ENCODE results near the gene COL26A1. TPM values are rescaled to one million over a fixed set of nuclear protein-coding genes. Genes with fewer than 3 reads are reported as not detected.

The COL26A1 gene
- total RNA-seq = not detected

DNA sequence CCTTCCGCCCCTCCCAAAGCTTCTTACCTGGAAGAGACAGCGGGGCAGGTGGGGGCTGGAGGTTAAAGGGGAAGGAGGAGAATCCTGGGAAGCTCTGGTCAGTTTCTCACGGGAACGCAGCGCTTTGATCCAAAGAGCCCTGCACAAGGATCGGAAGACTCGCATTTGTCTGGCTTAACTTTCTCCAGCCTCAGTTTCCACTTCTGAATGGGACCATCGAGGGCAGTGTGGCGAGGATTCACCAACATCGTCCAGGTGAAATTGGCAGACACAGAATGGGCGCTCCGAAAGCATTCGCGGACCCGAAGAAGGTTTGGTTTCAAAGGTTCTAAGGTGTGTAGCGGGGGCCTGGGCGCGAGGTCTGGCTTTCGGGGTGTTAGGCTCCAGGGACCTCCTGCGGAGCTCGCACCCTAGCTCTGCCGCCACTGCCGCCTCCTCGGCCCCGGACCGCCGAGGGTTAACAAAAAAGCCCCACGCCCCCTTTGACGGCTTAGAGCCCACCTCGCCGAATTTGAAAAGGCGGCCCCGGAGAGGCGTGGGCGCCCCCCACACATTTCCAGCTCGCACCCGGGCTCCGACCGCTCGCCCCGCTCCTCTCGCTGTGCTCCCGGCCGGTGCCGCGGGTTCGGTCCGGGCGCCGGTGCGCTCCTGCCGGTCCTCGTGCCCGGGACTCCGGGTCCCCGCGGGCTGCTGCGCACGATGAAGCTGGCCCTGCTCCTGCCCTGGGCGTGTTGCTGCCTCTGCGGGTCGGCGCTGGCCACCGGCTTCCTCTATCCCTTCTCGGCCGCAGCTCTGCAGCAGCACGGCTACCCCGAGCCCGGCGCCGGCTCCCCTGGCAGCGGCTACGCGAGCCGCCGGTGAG is at the start of gene COL26A1:
Gene COL26A1 (plus strand): TSS at position 542 of the 862 bp plus-strand sequence. CDS start 158 bp downstream, at position 700.
- Histone ChIP-seq H3K27ac (no peak within 1 kb of the TSS), H3K4me3 (peak within 1 kb of the TSS; percentile 28 to 46 (median 38)), H3K36me3 (no peaks in the 10 kb centered on the region), H3K9me3 (no peaks in the 10 kb centered on the region), H3K4me1 (peaks cover 7 to 20% (median 16%) of the 10 kb centered on the region in 4 donors), H3K27me3 (peaks cover 68% of the 10 kb centered on the region)
- no peak for TF ChIP-seq POLR2AphosphoS5 (IDR thresholded peaks at IDR 0.05)
- no peak for TF ChIP-seq POLR2A (IDR thresholded peaks at IDR 0.05)
- no peak for TF ChIP-seq EP300 (IDR thresholded peaks at IDR 0.05; ENCODE audit: low read depth)
- TF ChIP-seq, protein P1, sequence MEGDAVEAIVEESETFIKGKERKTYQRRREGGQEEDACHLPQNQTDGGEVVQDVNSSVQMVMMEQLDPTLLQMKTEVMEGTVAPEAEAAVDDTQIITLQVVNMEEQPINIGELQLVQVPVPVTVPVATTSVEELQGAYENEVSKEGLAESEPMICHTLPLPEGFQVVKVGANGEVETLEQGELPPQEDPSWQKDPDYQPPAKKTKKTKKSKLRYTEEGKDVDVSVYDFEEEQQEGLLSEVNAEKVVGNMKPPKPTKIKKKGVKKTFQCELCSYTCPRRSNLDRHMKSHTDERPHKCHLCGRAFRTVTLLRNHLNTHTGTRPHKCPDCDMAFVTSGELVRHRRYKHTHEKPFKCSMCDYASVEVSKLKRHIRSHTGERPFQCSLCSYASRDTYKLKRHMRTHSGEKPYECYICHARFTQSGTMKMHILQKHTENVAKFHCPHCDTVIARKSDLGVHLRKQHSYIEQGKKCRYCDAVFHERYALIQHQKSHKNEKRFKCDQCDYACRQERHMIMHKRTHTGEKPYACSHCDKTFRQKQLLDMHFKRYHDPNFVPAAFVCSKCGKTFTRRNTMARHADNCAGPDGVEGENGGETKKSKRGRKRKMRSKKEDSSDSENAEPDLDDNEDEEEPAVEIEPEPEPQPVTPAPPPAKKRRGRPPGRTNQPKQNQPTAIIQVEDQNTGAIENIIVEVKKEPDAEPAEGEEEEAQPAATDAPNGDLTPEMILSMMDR (IDR thresholded peaks at IDR 0.05) = no peak
- intact Hi-C loops (cut with DNase I; ENCODE audit: low total_unique reads) = no loop called here
- DNase-seq = peak; percentile 12
- in situ Hi-C loops (cut with MboI; ENCODE audit: low pct_ligation_motif_present in 1 of 4, low pct_unique_long_range_greater_than_20kb in 1 of 4, low sequenced_read_pairs in 3 of 4) = no loop called here
- WGBS, 2 donors (ENCODE audit: low coverage in 1 of 2) = 20 to 80% methylated on average over 1 to 66 of the region's 76 CpGs

DNA sequence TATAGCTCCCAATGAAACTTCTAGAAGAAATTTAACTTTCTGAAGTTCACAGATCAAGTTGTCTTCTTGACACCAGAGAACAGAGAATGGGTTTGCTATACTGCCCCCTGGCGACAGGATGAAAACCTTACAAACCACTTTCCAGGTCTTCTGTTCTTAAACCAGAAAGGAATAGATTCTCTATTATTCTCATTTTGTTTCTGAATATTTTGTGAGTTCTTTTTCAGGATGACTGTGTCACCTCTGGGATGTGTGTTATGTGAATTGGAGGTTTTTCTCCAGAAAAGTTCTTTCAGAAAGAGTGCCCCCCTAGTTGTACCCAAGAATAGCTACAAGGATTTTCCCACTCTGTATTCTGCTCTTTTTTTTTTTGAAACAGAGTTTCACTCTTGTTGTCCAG is 47.3 kb upstream of the COL26A1 start:
- Histone ChIP-seq H3K27ac (no peak overlapping the region), H3K4me1 (no peaks in the 10 kb centered on the region), H3K36me3 (no peaks in the 10 kb centered on the region), H3K9me3 (no peaks in the 10 kb centered on the region), H3K27me3 (peaks cover under 1% of the 10 kb centered on the region), H3K4me3 (no peak overlapping the region)
- intact Hi-C loops (cut with DNase I; ENCODE audit: low total_unique reads) = no loop called here
- peak; percentile 46 for DNase-seq
- 0 to 17% methylated on average over 1 of the region's 1 CpG for WGBS, 2 donors (ENCODE audit: low coverage in 1 of 2)
- TF ChIP-seq POLR2AphosphoS5 (IDR thresholded peaks at IDR 0.05) = no peak
- TF ChIP-seq, protein P1 (IDR thresholded peaks at IDR 0.05) = peak; percentile 32 to 66 (median 53)
- no peak for TF ChIP-seq EP300 (IDR thresholded peaks at IDR 0.05; ENCODE audit: low read depth)
- in situ Hi-C loops (cut with MboI; ENCODE audit: low pct_ligation_motif_present in 1 of 4, low pct_unique_long_range_greater_than_20kb in 1 of 4, low sequenced_read_pairs in 3 of 4) = no loop called here

DNA sequence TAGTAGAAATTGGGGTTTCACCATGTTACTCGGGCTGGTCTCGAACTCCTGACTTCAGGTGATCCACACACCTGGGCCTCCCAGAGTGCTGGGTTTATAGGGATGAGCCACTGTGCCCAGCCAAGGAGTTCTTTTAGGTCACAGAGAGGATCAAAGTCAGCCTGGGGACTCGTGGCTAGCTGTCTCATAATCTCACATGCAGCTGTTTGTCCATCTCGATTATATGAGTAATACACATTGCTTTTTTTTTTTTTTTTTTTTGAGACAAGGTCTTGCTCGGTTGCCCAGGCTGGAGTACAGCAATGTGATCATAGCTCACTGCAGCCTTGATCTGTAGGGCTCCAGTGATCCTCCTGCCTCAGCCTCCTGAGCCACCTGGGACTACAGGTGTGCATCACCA is 43.3 kb upstream of the COL26A1 start:
- no peaks in the 10 kb centered on the region for H3K9me3 ChIP-seq
- H3K4me1 ChIP-seq = peaks cover 0 to 12% (median 10%) of the 10 kb centered on the region in 4 donors
- H3K27ac ChIP-seq = no peak overlapping the region
- no peaks in the 10 kb centered on the region for H3K36me3 ChIP-seq
- in situ Hi-C loops (cut with MboI; ENCODE audit: low pct_ligation_motif_present in 1 of 4, low pct_unique_long_range_greater_than_20kb in 1 of 4, low sequenced_read_pairs in 3 of 4) = no loop called here
- intact Hi-C loops (cut with DNase I; ENCODE audit: low total_unique reads) = no loop called here
- TF ChIP-seq POLR2AphosphoS5 (IDR thresholded peaks at IDR 0.05) (no peak), POLR2A (IDR thresholded peaks at IDR 0.05) (no peak), EP300 (IDR thresholded peaks at IDR 0.05; ENCODE audit: low read depth) (no peak)
- TF ChIP-seq, protein P1 (IDR thresholded peaks at IDR 0.05) = no peak
- DNase-seq = no peak
- WGBS, 2 donors (ENCODE audit: low coverage in 1 of 2) = 54 to 56% methylated on average over 3 to 5 of the region's 5 CpGs
- no peaks in the 10 kb centered on the region for H3K27me3 ChIP-seq
- H3K4me3 ChIP-seq = no peak overlapping the region

DNA sequence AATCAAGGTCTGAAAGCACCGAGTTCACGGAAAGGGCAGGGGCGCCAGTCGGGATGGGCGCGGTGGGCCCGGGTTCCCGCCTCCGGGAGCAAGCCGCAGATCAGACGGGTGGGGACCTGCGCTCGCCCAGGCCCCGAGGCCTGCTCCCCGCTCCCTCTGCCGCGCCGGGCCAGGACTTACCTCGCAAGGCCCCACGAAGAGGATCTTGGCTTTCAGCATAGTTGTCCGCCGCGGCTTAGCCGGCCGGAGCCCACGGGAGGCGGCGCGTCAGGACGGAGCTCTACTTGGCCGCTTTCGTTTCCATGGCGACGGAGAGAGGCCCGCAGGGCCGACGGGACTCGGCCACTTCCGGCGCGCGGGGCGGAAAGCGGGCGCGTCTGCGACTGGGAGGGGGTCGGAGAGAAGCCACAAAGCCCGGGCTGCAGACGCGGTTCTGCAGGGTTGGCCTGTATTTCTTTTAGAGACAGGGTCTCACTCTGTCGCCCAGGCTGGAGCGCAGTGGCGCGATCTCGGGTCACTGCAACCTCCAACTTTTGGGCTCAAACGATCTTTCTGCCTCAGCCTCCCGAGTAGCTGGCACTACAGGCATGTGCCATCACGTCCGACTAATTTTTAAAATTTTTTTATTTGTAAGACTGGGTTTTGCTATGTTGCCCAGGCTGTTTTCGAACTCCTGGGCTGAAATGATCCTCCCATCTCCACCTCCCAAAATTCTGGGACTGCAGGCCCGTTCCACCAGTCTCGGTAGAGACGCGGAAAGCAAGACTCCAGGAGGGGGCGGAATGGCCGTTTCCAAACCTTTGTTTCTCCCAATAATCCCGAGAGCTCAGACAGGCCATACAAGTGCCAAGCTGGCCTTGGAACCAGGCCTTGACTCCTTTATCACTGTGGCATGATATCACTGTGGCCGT is 40.9 kb upstream of the COL26A1 start, which contains the start of gene IFT22:
Gene IFT22 (minus strand): TSS at position 322 of the 911 bp plus-strand sequence. CDS start 103 bp downstream, at position 219.
- H3K4me1 ChIP-seq = peaks cover 0 to 12% (median 10%) of the 10 kb centered on the region in 4 donors
- DNase-seq = peak; percentile 92
- WGBS, 2 donors (ENCODE audit: low coverage in 1 of 2) = 2% methylated on average over 34 of the region's 69 CpGs; no CpG with 5 or more reads in 1 of the 2 donors
- TF ChIP-seq, protein P1 (IDR thresholded peaks at IDR 0.05) = peak in 4 of 5 experiments; percentile 8 to 42 (median 25)
- TF ChIP-seq EP300 (IDR thresholded peaks at IDR 0.05; ENCODE audit: low read depth) (no peak), POLR2A (IDR thresholded peaks at IDR 0.05) (peak; percentile 51), POLR2AphosphoS5 (IDR thresholded peaks at IDR 0.05) (peak in 1 of 3 donors; percentile 25)
- no peaks in the 10 kb centered on the region for H3K9me3 ChIP-seq
- peak within 1 kb of the TSS; percentile 56 to 78 (median 70) for H3K4me3 ChIP-seq
- H3K27ac ChIP-seq = peak within 1 kb of the TSS; percentile 79 to 87 (median 82)
- no peaks in the 10 kb centered on the region for H3K36me3 ChIP-seq
- intact Hi-C loops (cut with DNase I; ENCODE audit: low total_unique reads) (no loop called here), in situ Hi-C loops (cut with MboI; ENCODE audit: low pct_ligation_motif_present in 1 of 4, low pct_unique_long_range_greater_than_20kb in 1 of 4, low sequenced_read_pairs in 3 of 4) (no loop called here)
- H3K27me3 ChIP-seq = no peaks in the 10 kb centered on the region

All from transverse colon (tissue), 4 donors.